Measurements from ENCODE around the gene NYAP2.

Gene NYAP2

GRCh38 chr2:225429717-225430116 is 30.2 kb downstream of the NYAP2 start:
- no peak for DNase-seq

- DNase-seq: no peak
These were observed 31.8 kb downstream of the NYAP2 start for GRCh38 chr2:225431105-225431863.

DNA sequence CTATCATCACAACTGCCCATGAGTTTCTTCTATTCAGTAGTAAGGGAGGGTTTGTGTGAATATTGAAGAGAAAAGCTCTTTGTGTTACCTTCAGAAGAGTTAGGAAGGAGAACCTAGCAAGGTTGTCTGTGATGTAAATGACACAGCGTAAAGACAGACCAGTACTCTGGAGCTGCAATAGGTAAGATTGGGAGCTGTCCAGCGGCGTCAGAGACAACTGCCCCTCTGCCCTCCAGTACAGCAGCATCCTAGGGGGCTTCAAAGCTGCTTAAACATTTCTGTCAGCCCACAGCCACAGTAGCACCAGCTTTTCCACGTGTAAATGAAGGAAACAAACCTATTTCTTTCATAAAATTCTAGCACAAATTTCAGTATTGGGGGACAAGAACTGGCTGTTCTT is 34.5 kb downstream of the NYAP2 start:
- DNase-seq: no peak

- no peak for DNase-seq
These were observed 37.8 kb downstream of the NYAP2 start for GRCh38 chr2:225437319-225437718.

DNA sequence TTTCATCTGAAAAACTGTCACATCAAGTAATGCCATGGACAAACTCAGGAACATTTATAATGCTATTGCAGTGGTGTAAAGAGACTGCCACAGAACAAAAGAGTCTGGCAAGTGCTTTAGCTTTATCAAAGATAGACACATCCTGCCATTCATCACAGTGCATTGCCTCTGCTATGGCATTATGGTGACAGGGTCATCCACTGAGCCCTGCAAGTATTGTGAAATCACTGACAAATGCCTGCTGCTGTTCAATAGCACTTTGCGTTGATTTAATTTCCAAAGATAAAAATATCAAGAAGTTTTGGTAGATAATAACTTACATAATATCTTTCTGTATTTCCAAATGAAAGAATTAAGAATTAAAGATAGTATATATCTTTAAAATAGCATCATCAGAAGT is 38.7 kb downstream of the NYAP2 start:
- DNase-seq: no peak

DNA sequence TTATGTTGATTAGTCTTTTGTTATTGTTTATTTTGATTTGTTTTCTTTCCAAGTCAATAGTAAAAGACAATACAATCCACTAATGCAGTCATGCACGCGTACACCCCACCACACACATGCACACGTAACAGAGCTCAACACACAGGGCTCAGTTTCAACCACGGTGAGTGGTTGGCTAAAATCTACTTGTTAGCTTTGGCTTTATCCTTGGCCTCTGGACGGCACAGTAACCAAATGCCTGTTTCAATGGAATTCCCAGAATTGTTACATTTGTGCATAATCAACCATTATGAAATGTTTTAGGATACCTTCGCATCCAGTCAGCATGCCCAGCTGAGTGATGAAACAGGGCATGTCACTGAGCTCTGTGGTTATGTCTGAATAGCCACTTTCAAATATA is 53.2 kb downstream of the NYAP2 start:
- no peak for DNase-seq

- DNase-seq: no peak
These were observed 54.9 kb downstream of the NYAP2 start for GRCh38 chr2:225454412-225454811.

GRCh38 chr2:225456619-225457260 is 57.2 kb downstream of the NYAP2 start:
- no peak for DNase-seq

- DNase-seq: no peak
These were observed 58.0 kb downstream of the NYAP2 start for GRCh38 chr2:225457482-225457881.

GRCh38 chr2:225458431-225459117 is 59.1 kb downstream of the NYAP2 start:
- peak; percentile 40 for DNase-seq

GRCh38 chr2:225462417-225462816 is 62.9 kb downstream of the NYAP2 start:
- DNase-seq: no peak

DNA sequence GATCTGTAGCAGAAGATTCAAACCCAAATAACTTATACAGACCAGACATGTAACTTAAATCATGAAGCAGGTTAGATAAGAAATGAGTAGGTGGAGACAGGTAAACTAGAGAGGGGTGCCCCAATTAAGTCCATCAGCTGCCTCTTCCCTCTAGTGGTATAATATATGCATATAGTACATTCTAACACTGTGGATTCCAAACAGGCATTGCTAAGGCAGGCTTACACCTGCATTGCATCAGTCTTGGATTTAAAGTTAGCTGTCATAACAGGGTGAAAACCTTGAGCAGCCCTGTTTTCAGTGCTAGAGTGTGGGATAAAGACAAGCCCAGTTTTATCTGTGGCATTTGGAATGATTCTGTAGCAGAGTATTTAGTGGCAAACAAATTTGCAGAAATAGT is 63.4 kb downstream of the NYAP2 start:
- no peak for DNase-seq

DNA sequence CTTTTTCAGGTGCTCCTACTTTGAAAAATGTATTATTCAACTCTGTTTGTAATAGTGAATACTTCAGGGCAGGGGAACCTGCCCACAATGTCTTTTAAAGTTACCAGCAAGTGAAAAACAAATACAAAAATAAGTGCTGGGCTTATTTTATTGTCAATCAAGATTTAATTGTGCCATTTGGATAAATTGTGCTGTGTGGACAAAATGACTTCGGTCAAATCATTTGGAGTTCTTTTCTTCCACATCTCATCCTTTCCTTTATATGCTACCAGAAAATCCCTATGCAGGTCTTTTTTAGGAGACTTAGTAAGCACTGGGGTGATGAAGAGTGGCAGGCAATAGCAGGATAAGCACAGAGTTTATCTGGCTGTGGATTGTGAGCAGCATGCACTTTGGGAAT is 63.9 kb downstream of the NYAP2 start:
- no peak for DNase-seq

DNA sequence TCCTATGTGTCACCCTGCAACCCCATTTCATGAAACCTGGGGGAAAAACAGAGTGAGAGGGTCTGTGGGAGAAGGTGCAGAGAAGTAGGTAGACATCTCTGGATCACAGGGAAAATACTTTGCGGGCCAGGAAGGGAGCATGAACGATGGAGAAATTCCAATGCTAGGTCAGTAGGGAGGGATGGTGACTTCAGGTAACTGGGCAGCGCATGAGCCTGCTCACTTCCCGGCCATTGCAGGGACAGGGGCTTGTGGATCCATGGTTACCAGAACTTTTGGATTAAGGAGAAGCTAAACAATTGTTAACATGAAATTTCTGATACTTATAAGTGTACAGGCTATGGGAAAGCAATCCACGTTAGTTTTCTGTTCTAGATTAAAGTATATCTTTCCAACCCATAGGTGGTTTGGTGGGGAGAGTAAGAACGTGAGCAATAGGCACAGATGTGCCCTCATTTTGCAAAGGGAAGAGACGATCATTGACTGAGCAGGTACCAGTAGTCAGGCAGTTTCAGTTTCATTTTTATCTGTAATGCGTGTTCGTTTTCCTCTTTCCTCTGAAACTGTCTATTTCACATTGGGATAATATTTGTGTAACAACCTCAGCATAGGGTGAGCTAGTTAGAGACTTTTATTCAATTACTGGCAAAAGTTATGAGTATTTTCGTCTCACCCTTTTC is 65.0 kb downstream of the NYAP2 start:
- no peak for DNase-seq

DNA sequence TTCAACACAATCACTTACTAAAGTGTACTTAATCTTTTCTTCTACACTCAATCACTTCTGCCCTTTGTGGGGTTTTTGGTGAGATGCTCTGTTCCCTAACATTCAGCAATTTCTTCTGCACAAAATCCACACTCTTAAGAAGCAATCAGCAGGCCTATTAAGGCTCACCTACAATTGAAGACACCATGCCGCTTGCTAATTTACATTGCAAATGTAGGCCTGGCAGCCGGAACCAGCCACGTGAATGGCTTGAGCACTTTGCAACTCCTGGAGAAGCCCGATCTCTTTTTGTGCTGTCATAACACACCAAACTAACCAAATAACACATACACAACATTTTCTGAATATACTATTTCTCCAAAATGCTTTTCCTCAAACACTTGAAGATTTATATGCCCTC is 66.3 kb downstream of the NYAP2 start:
- no peak for DNase-seq

- DNase-seq: no peak
These were observed 67.5 kb downstream of the NYAP2 start for GRCh38 chr2:225466891-225467604.

GRCh38 chr2:225468131-225468530 is 68.6 kb downstream of the NYAP2 start:
- no peak for DNase-seq

DNA sequence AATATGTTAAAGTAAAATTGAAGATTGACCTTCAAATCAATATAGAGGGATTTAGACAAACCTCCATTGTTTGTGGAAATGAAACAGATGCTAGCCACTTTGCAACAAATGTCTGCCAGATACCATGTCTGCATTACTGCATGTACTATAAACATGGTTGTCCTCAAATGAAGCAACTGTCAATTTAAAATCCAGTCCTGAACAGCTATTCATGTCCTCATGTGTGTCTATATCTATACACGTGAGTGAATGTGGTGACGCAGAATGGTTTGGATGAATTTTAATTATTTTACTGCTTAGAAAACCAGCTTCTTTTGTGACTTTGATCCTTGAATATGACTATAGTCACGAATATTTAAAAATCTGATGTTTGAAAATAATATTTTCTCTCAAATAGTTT is 71.5 kb downstream of the NYAP2 start:
- DNase-seq: no peak

GRCh38 chr2:225471482-225471881 is 72.0 kb downstream of the NYAP2 start:
- DNase-seq: no peak

- DNase-seq: no peak
These were observed 72.7 kb downstream of the NYAP2 start for GRCh38 chr2:225472161-225472560.

- DNase-seq: no peak
These were observed 79.9 kb downstream of the NYAP2 start for GRCh38 chr2:225479386-225479785.

GRCh38 chr2:225484751-225485150 is 85.2 kb downstream of the NYAP2 start:
- no peak for DNase-seq

DNA sequence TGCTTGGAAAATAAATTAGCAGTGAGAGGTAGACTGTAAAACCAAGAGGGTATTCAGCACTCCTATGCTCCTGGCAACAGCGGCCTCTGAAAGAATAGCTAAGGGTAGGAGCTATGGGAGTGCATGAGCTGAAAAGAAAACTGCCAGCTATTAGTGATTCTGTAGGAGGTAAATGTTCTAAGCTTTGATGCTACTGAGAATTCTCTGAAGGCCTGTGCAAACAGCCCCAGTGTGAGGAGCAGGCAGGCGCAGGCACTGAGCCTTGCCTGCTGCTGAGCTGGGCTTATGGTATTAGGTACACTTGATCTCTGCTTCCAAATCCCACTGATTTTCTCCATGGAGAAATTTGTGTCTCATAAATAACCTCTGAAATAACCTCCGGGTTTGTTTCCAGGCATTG is 86.7 kb downstream of the NYAP2 start:
- no peak for DNase-seq

Data from suppressor macrophage treated with lipopolysaccharide for 4 hours (primary cell).